PC-3 (cell line): ENCODE measurements around the gene ABHD12B. TPM values are rescaled to one million over a fixed set of nuclear protein-coding genes. Genes with fewer than 3 reads are reported as not detected.

Experiments used
- ATAC-seq: fragments of 200-7000 bp; cut with Tn5 transposase; 2 replicates; pipeline ENCODE4 v1.9.1; 2020; ENCODE audit warnings: mild to moderate bottlenecking, moderate library complexity
- BruUV-seq: library from RNA; stranded (reverse); fragments of 400-500 nt; replicated peaks from 2 replicates; lab custom pipeline; 2021; lab: Mats Ljungman, UMichigan
- CTCF ChIA-PET: fragments of 300-600 bp; sonication (Branson Sonifier 250); formaldehyde crosslinking; loops from one replicate; lab custom pipeline; 2022; ENCODE audit warnings: antibody characterized with exemption; lab: Charles Lee
- POLR2A ChIA-PET: fragments of 300-600 bp; sonication (Branson Sonifier 250); formaldehyde crosslinking; loops from one replicate; lab custom pipeline; 2022; ENCODE audit warnings: antibody characterized with exemption; ENCODE audit not compliant: unreplicated experiment; lab: Charles Lee
- DNase-seq: peaks from one replicate; pipeline ENCODE4 v3.0.0-alpha.2; 2015
- H2AFZ ChIP-seq: fragments of 300-600 bp; sonication (generic); 2 replicates; pipeline ENCODE4 v1.6.0; 2016; ENCODE audit warnings: antibody characterized with exemption, low read length
- H3F3A ChIP-seq: fragments of 300-600 bp; sonication (generic); one replicate; pipeline ENCODE4 v1.6.0; 2017; ENCODE audit warnings: antibody characterized with exemption, low read length, control low read depth, mild to moderate bottlenecking; ENCODE audit not compliant: unreplicated experiment
- H3K27ac ChIP-seq: fragments of 300-600 bp; sonication (generic); 2 replicates; pipeline ENCODE4 v1.5.1; 2016; ENCODE audit warnings: mild to moderate bottlenecking, low read length
- H3K27me3 ChIP-seq: fragments of 300-600 bp; sonication (generic); 2 replicates; pipeline ENCODE4 v1.6.1; 2016; ENCODE audit warnings: low read length, mixed read lengths
- H3K36me3 ChIP-seq: fragments of 300-600 bp; sonication (generic); 2 replicates; pipeline ENCODE4 v1.6.1; 2016; ENCODE audit warnings: low read depth, mixed run types, low read length, mixed read lengths
- H3K4me1 ChIP-seq: fragments of 300-600 bp; sonication (generic); 2 replicates; pipeline ENCODE4 v1.5.1; 2016; ENCODE audit warnings: low read length; ENCODE audit not compliant: insufficient read depth
- H3K4me2 ChIP-seq: fragments of 300-600 bp; sonication (generic); 2 replicates; pipeline ENCODE4 v1.6.0; 2016; ENCODE audit warnings: low read length
- H3K4me3 ChIP-seq: fragments of 300-600 bp; sonication (generic); 2 replicates; pipeline ENCODE4 v1.5.1; 2016; ENCODE audit warnings: mild to moderate bottlenecking, low read length, mixed read lengths
- H3K79me2 ChIP-seq: fragments of 300-600 bp; sonication (generic); 2 replicates; pipeline ENCODE4 v1.6.1; 2017; ENCODE audit warnings: low read length, mixed read lengths
- H3K9ac ChIP-seq: fragments of 300-600 bp; sonication (generic); 2 replicates; pipeline ENCODE4 v1.6.0; 2016; ENCODE audit warnings: mild to moderate bottlenecking, low read length
- H3K9me2 ChIP-seq: fragments of 300-600 bp; sonication (generic); replicated peaks from 2 replicates; pipeline ENCODE4 v1.6.1; 2016; ENCODE audit warnings: mixed run types, low read length, mixed read lengths
- H3K9me3 ChIP-seq: fragments of 300-600 bp; sonication (generic); 2 replicates; pipeline ENCODE4 v1.6.1; 2016; ENCODE audit warnings: low read length, mixed read lengths
- H4K20me1 ChIP-seq: fragments of 300-600 bp; sonication (generic); 2 replicates; pipeline ENCODE4 v1.6.1; 2016; ENCODE audit warnings: low read length, mixed read lengths
- CTCF ChIP-seq: fragments of 300-600 bp; sonication (generic); conservative IDR thresholded peaks from 2 replicates; pipeline ENCODE4 v1.5.1; 2017; ENCODE audit warnings: antibody characterized with exemption, low read depth, mild to moderate bottlenecking, low read length
- EZH2 ChIP-seq: fragments of 300-600 bp; sonication (generic); IDR thresholded peaks from one replicate; pipeline ENCODE4 v1.6.1; 2017; ENCODE audit warnings: antibody characterized with exemption, mild to moderate bottlenecking, low read length; ENCODE audit not compliant: unreplicated experiment
- EZH2phosphoT487 ChIP-seq: fragments of 300-600 bp; sonication (generic); IDR thresholded peaks from 2 replicates; pipeline ENCODE4 v1.6.1; 2018; ENCODE audit warnings: mild to moderate bottlenecking, antibody characterized with exemption, low read length, borderline replicate concordance
- intact Hi-C: fragments of 100-400 bp; cut with micrococcal nuclease; formaldehyde crosslinking; loops from 2 replicates; pipeline ENCODE4 v1.9.0; 2023
- total RNA-seq: library from RNA; depleted of rRNA; stranded (reverse); fragments of >200 nt; gene quantifications from 2 replicates; pipeline ENCODE4 v1.2.3, GENCODE V29; 2014

The ABHD12B gene
- total RNA-seq, 1 experiment from 2014 or later: not detected

GRCh38 chr14:50823051-50823761 is 48.6 kb upstream of the ABHD12B start:
- Histone ChIP-seq H3K4me3 (no peak overlapping the region), H3K27me3 (no peaks in the 10 kb centered on the region), H3F3A (no peaks in the 10 kb centered on the region), H3K9me3 (no peaks in the 10 kb centered on the region), H3K79me2 (peaks cover 73% of the 10 kb centered on the region), H3K36me3 (no peaks in the 10 kb centered on the region; the same call in 1 of the 2 replicates), H3K27ac (peak overlapping the region; percentile 58), H3K9me2 (no peaks in the 10 kb centered on the region), H2AFZ (no peak overlapping the region), H3K9ac (peak overlapping the region; percentile 26), H3K4me1 (peaks cover 20% of the 10 kb centered on the region), H3K4me2 (peak overlapping the region; percentile 11), H4K20me1 (0 out of 2 replicates have a peak, but pooled peaks cover 13% of the 10 kb centered on the region)
- BruUV-seq: no TSS peak
- ATAC-seq: peak; percentile 18
- POLR2A ChIA-PET: interaction anchor here (0.6 to 1.1 kb wide), 3 partner anchors 29 to 109 kb away, joined by 3 to 5 read pairs (median 5); no protein-coding TSS in a partner anchor
- intact Hi-C loops: loop anchor here (2.0 kb wide), 1 partner anchor 22 kb away; no protein-coding TSS in a partner anchor
- peak; percentile 25 for DNase-seq
- TF ChIP-seq EZH2 (no peak), EZH2phosphoT487 (no peak)
- CTCF ChIA-PET: interaction anchor here (0.5 to 1.4 kb wide), 4 partner anchors 18 to 638 kb away, joined by 3 to 13 read pairs (median 4); no protein-coding TSS in a partner anchor

GRCh38 chr14:50823762-50824636 is 47.9 kb upstream of the ABHD12B start:
- Histone ChIP-seq H3K9me2 (no peaks in the 10 kb centered on the region), H3K27me3 (no peaks in the 10 kb centered on the region), H3K4me2 (peak overlapping the region; percentile 11), H3K9me3 (no peaks in the 10 kb centered on the region), H3K27ac (peak overlapping the region; percentile 58), H3K9ac (peak overlapping the region; percentile 26; the same call in 1 of the 2 replicates), H3F3A (no peaks in the 10 kb centered on the region), H4K20me1 (peaks cover 21% of the 10 kb centered on the region; the same call in 1 of the 2 replicates), H3K4me1 (peaks cover 27% of the 10 kb centered on the region), H3K79me2 (peaks cover 81% of the 10 kb centered on the region), H3K4me3 (no peak overlapping the region), H2AFZ (no peak overlapping the region), H3K36me3 (no peaks in the 10 kb centered on the region; the same call in 1 of the 2 replicates)
- POLR2A ChIA-PET: no interaction called here
- CTCF ChIA-PET: interaction anchor here (0.5 to 1.4 kb wide), 2 partner anchors 19 to 36 kb away, joined by 3 to 13 read pairs; no protein-coding TSS in a partner anchor
- no TSS peak for BruUV-seq
- intact Hi-C loops: loop anchor here (2.0 kb wide), 1 partner anchor 23 kb away; no protein-coding TSS in a partner anchor
- DNase-seq: no peak
- no peak for TF ChIP-seq EZH2
- no peak for TF ChIP-seq EZH2phosphoT487
- TF ChIP-seq CTCF: no peak
- peak; percentile 39 for ATAC-seq

- ChIA-PET CTCF (no interaction called here), POLR2A (no interaction called here)
- H3K9ac ChIP-seq: no peak overlapping the region
- no peak for DNase-seq
- H4K20me1 ChIP-seq: peaks cover 26% of the 10 kb centered on the region; the same call in 1 of the 2 replicates
- no peak for TF ChIP-seq CTCF
- TF ChIP-seq EZH2: no peak
- no peak for TF ChIP-seq EZH2phosphoT487
- no peaks in the 10 kb centered on the region for H3K27me3 ChIP-seq
- intact Hi-C loops: no loop called here
- H3K79me2 ChIP-seq: peaks cover 89% of the 10 kb centered on the region
- no peak overlapping the region for H2AFZ ChIP-seq
- H3F3A ChIP-seq: no peaks in the 10 kb centered on the region
- H3K4me1 ChIP-seq: peaks cover 36% of the 10 kb centered on the region
- ATAC-seq: no peak
- no peaks in the 10 kb centered on the region for H3K9me2 ChIP-seq
- H3K4me2 ChIP-seq: no peak overlapping the region
- no peak overlapping the region for H3K27ac ChIP-seq
- no peak overlapping the region for H3K4me3 ChIP-seq
- no peaks in the 10 kb centered on the region for H3K9me3 ChIP-seq
- H3K36me3 ChIP-seq: no peaks in the 10 kb centered on the region; the same call in 1 of the 2 replicates
- BruUV-seq: no TSS peak
Observed at GRCh38 chr14:50825307-50825706, 46.5 kb upstream of the ABHD12B start.
